SHP77 (cell line): ENCODE data around the gene AFAP1.

Experiments
- DNase-seq, 2 experiments: peaks; one replicate each; lab custom pipeline; 2025; lab: John Stamatoyannopoulos, UW

Gene AFAP1

GRCh38 chr4:7915875-7916242, 23.8 kb downstream of the AFAP1 start:
- no peak for DNase-seq

GRCh38 chr4:7912826-7913225, 26.8 kb downstream of the AFAP1 start:
- DNase-seq = no peak

GRCh38 chr4:7910952-7911578, 28.6 kb downstream of the AFAP1 start:
- no peak for DNase-seq

- DNase-seq = no peak
These were observed 29.3 kb downstream of the AFAP1 start for GRCh38 chr4:7910263-7910896.

- DNase-seq = no peak
These were observed 30.0 kb downstream of the AFAP1 start for GRCh38 chr4:7909463-7910262.

GRCh38 chr4:7908668-7909067, 31.0 kb downstream of the AFAP1 start:
- DNase-seq = no peak

GRCh38 chr4:7907142-7907541, 32.5 kb downstream of the AFAP1 start:
- no peak for DNase-seq

GRCh38 chr4:7906171-7906701, 33.4 kb downstream of the AFAP1 start:
- DNase-seq = no peak

- DNase-seq = no peak
These were observed 34.4 kb downstream of the AFAP1 start for GRCh38 chr4:7904952-7905915.

GRCh38 chr4:7903791-7904516, 35.7 kb downstream of the AFAP1 start:
- DNase-seq = no peak

- no peak for DNase-seq
These were observed 36.8 kb downstream of the AFAP1 start for GRCh38 chr4:7902826-7903225.

- no peak for DNase-seq
These were observed 37.5 kb downstream of the AFAP1 start for GRCh38 chr4:7902101-7902553.

- DNase-seq = no peak
These were observed 38.3 kb downstream of the AFAP1 start for GRCh38 chr4:7901311-7901885.

- no peak for DNase-seq
These were observed 39.2 kb downstream of the AFAP1 start for GRCh38 chr4:7900334-7900909.

- DNase-seq = no peak
These were observed 40.3 kb downstream of the AFAP1 start for GRCh38 chr4:7899184-7899869.

GRCh38 chr4:7898385-7898784, 41.3 kb downstream of the AFAP1 start:
- no peak for DNase-seq

- DNase-seq = no peak
These were observed 41.9 kb downstream of the AFAP1 start for GRCh38 chr4:7897811-7898210.

GRCh38 chr4:7894677-7895181, 44.9 kb downstream of the AFAP1 start:
- no peak for DNase-seq

GRCh38 chr4:7894098-7894676, 45.5 kb downstream of the AFAP1 start:
- DNase-seq = no peak
